ENCODE results near the gene OOSP4A. TPM values are rescaled to one million over a fixed set of nuclear protein-coding genes. Genes with fewer than 3 reads are reported as not detected.

Gene OOSP4A
- total RNA-seq, 1 donor from 2014 or later = not detected

DNA sequence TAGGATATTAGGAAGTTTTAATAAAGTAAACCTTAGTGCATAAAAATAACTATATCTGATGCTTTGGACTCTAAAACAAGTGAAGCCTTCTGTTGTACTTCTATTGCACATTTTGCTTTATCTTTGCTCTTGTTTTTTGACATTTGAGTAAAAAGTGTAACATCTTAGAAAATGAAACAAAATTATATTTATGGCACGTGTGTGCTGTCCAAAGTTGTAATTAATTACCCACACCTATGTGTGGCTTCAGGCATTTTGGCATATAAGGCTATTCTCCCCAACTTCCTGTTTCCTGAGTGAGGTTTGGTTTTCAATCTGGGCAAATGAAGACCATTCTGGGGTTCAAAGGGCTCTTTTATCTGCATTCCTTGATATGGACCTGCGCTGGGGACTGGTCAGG is 25.7 kb upstream of the OOSP4A start, which contains the start of gene OOSP1:
Gene OOSP1, plus strand, starts transcription at position 301 of the 400 bp plus-strand sequence. Its CDS starts 23 bp downstream, at position 324.
- H3K27me3 ChIP-seq (ENCODE audit: low read depth) = no peaks in the 10 kb centered on the region
- no peak for ATAC-seq
- H3K9me3 ChIP-seq = no peaks in the 10 kb centered on the region
- intact Hi-C loops (cut with DNase I) = no loop called here
- H3K4me3 ChIP-seq = no peak within 1 kb of the TSS
- DNase-seq = no peak
- H3K4me1 ChIP-seq = no peaks in the 10 kb centered on the region
- H3K36me3 ChIP-seq = no peaks in the 10 kb centered on the region
- TF ChIP-seq, protein P1, sequence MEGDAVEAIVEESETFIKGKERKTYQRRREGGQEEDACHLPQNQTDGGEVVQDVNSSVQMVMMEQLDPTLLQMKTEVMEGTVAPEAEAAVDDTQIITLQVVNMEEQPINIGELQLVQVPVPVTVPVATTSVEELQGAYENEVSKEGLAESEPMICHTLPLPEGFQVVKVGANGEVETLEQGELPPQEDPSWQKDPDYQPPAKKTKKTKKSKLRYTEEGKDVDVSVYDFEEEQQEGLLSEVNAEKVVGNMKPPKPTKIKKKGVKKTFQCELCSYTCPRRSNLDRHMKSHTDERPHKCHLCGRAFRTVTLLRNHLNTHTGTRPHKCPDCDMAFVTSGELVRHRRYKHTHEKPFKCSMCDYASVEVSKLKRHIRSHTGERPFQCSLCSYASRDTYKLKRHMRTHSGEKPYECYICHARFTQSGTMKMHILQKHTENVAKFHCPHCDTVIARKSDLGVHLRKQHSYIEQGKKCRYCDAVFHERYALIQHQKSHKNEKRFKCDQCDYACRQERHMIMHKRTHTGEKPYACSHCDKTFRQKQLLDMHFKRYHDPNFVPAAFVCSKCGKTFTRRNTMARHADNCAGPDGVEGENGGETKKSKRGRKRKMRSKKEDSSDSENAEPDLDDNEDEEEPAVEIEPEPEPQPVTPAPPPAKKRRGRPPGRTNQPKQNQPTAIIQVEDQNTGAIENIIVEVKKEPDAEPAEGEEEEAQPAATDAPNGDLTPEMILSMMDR (IDR thresholded peaks at IDR 0.05) = no peak
- H3K27ac ChIP-seq = no peak within 1 kb of the TSS

DNA sequence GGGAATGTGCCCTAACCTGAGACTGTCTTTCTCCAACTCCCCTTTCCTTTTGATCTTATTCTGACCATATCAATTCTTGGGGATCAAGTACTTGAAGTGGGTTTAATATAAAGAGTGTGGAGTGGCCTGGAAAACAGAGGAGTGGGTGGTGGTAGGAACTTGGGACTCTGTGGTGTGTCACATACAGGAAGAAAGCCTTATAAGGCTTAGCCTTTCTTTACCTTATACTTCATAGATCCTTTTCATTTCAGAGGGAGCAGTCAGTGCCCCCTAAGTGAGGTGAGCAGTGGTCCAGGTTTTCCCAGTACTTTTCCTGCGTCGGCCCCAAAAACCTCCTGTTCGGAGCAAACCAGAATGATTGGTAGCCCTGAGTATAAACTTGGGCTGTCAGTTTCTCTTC is 25.1 kb upstream of the OOSP4A start:
- Histone ChIP-seq H3K4me3 (no peak overlapping the region), H3K27ac (no peak overlapping the region), H3K9me3 (no peaks in the 10 kb centered on the region), H3K27me3 (ENCODE audit: low read depth) (no peaks in the 10 kb centered on the region), H3K36me3 (no peaks in the 10 kb centered on the region), H3K4me1 (no peaks in the 10 kb centered on the region)
- DNase-seq (no peak), ATAC-seq (no peak)
- TF ChIP-seq, protein P1 (IDR thresholded peaks at IDR 0.05) = no peak
- intact Hi-C loops (cut with DNase I) = no loop called here

DNA sequence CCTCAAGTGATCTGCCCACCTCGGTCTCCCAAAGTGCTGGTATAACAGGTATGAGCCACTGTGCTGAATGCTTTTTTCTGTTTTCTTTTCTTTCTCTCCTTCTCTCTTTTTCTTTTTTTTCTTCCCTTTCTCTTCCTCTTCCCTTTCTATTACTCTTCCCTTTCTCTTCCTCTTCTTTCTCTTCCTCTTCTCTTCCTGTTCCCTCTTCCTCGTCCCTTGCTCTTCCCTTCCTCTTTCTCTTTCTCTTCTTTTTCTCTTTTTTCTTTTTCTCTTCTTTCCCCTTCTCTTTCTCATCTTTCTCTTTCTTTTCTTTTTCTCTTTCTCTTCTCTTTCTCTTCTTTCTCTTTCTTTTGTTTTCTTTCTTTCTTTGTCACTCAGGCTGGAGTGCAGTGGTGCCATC is 24.4 kb upstream of the OOSP4A start:
- H3K9me3 ChIP-seq = no peaks in the 10 kb centered on the region
- H3K4me3 ChIP-seq = no peak overlapping the region
- TF ChIP-seq, protein P1 (IDR thresholded peaks at IDR 0.05) = no peak
- H3K4me1 ChIP-seq = no peaks in the 10 kb centered on the region
- no peak for ATAC-seq
- H3K27ac ChIP-seq = no peak overlapping the region
- no peaks in the 10 kb centered on the region for H3K36me3 ChIP-seq
- no peak for DNase-seq
- H3K27me3 ChIP-seq (ENCODE audit: low read depth) = no peaks in the 10 kb centered on the region
- intact Hi-C loops (cut with DNase I) = no loop called here

DNA sequence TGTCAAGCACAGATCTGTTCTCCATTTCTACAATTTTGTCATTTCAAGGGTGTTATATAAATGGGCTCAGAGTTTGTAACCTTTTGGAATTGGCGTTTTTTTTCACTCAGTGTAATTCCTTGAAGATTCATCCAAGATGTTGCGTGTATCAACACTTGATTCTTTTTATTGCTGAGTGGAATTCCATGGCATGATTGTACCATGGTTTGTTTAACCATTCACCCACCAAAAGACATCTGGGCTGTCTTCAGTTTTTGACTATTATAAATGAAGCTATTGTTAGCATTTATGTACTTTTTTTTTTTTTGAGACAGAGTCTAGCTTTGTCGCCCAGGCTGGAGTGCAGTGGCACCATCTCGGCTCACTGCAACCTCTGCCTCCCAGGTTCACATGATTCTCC is 22.7 kb upstream of the OOSP4A start:
- H3K4me3 ChIP-seq = no peak overlapping the region
- intact Hi-C loops (cut with DNase I) = no loop called here
- H3K4me1 ChIP-seq = no peaks in the 10 kb centered on the region
- TF ChIP-seq, protein P1 (IDR thresholded peaks at IDR 0.05) = no peak
- DNase-seq (no peak), ATAC-seq (no peak)
- H3K27ac ChIP-seq = no peak overlapping the region
- no peaks in the 10 kb centered on the region for H3K9me3 ChIP-seq
- H3K36me3 ChIP-seq = no peaks in the 10 kb centered on the region
- H3K27me3 ChIP-seq (ENCODE audit: low read depth) = no peaks in the 10 kb centered on the region

DNA sequence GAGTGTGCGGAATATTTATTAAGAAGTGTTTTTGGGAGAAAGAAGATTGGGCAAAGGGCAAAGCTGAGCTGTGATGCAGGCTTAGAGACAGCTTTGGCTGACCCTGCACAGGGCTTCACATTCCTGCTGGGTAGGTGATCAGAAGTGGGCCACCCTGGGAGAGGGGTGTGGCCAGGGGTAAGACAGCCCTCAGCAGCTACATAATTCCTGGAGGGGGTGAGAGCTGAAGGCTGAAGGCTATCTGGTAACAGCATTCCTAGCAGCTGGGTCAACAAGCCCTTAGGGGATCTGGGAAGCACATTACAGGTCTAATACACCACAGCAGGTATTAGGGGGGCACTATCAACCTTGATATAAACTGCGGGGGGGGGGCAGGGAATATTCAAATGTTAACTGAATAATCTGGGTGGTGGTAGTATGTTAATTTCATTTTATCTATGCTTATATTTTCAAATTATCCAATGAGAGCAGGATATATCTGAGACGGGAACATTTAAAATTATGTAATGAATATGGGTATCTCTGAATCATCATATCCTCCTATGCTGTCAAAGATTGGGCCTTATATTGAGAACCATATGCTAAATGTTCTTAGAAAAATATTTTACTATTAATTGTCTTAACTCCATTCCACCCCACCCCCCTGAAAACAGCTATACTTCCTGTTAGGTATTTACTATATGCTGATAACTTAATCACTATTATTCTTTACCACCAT is 19.7 kb upstream of the OOSP4A start:
- no peaks in the 10 kb centered on the region for H3K4me1 ChIP-seq
- H3K36me3 ChIP-seq = no peaks in the 10 kb centered on the region
- no peak overlapping the region for H3K27ac ChIP-seq
- no peaks in the 10 kb centered on the region for H3K9me3 ChIP-seq
- no peak for ATAC-seq
- H3K4me3 ChIP-seq = no peak overlapping the region
- DNase-seq = no peak
- no peaks in the 10 kb centered on the region for H3K27me3 ChIP-seq (ENCODE audit: low read depth)
- intact Hi-C loops (cut with DNase I) = no loop called here
- TF ChIP-seq, protein P1 (IDR thresholded peaks at IDR 0.05) = no peak
